OCI-LY7 (cell line): Measurements from ENCODE around the gene LRRC9.

Source experiments
- CTCF ChIP-seq: fragments of 200-600 bp; sonication (generic); conservative IDR thresholded peaks from 2 replicates; pipeline ENCODE4 v1.5.1; 2014; ENCODE audit warnings: mild to moderate bottlenecking, antibody characterized with exemption, low read length, moderate library complexity, mixed read lengths
- EZH2phosphoT487 ChIP-seq: fragments of 200-600 bp; sonication (generic); IDR thresholded peaks from 2 replicates; pipeline ENCODE4 v1.6.1; 2018; ENCODE audit warnings: low read depth, borderline replicate concordance, mild to moderate bottlenecking, mixed run types, antibody characterized with exemption, low read length, moderate library complexity, mixed read lengths

GRCh38 chr14:60061371-60061770, 141.4 kb downstream of the LRRC9 start:
- TF ChIP-seq CTCF (no peak), EZH2phosphoT487 (no peak)
